Skin of body (tissue), 2 donors: ENCODE data around the gene HMGCL. TPM values are rescaled to one million over a fixed set of nuclear protein-coding genes. Genes with fewer than 3 reads are reported as not detected.
"Not testable (repeated sequence)": the region's sequence is repeated elsewhere in the genome, so short reads cannot be mapped to it uniquely, and the experiment has no call there.

ENCODE experiments used
- DNase-seq: peaks from one replicate; lab custom pipeline; 2025; lab: John Stamatoyannopoulos, UW
- total RNA-seq: library from RNA; depleted of rRNA; stranded (reverse); fragments of >200 nt; gene quantifications from one replicate; pipeline ENCODE4 v1.2.3, GENCODE V29; 2014

Gene HMGCL
- total RNA-seq, 1 donor from 2014 or later: 27.3 TPM

DNA sequence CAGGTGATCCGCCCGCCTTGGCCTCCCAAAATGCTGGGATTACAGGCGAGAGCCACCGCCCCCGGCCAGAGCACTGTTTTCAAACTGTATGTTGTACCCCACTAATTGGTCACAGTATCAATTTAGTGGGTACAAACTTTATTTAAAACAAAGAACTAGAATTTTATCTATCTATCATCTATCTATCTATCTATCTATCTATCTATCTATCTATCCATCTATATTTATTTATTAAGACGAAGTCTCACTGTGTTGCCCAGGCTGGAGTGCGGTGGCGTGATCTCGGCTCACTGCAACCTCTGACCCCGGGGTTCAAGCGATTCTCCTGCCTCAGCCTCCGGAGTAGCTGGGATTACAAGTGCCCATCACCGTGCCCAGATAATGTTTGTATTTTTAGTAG lies 1.4 kb upstream of the HMGCL start:
- not testable (repeated sequence) for DNase-seq

DNA sequence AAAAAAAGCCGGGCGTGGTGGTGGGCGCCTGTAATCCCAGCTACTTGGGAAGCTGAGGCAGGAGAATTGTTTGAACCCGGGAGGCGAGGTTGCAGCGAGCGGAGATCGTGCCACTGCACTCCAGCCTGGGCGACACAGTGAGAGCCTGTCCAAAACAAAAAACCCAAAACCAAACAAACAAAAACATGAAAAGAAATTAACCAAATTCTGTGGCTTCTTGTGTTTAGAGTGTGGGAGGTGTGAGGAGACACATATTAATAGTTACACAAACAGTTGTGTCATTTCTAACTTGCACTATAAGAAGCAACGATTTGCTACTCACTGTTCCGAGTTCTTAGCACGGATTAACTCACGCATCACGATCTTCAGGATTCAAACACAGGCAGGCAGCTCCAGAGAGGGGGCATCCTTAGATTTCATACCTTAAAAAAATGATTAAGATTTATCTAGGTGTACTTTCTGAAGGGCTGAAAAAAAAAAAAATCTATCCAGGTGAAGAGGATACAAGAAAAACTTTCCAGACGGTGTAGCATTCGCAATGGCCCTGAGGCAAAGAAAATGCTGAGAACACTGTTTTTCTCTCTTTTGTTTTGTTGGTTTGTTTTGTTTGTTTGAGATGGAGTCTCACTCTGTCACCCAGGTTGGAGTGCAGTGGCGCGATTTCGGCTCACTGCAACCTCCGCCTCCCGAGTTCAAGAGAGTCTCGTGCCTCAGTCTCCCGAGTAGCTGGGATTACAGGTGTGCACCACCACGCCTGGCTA lies 713 bp upstream of the HMGCL start:
- DNase-seq: no peak

- no peak for DNase-seq
These were observed 536 bp downstream of the HMGCL start for GRCh38 chr1:23824711-23825075.

DNA sequence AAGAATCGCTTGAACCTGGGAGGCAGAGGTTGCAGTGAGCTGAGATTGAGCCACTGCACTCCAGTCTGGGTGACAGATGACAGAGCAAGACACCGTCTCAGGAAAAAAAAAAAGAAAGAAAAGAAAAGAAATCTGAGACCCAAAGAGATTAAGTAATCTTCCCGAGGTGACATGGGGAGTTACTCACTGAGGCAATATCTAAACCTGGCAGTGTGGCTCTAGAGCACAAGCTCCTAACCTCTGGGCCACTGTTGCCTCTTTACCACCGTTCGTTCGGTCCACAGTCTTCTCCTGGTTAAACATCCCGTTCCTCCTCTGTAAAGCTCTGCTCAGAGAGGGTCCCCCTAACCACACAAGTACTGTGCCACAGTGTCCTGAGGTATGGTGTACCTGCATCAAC lies 1.5 kb downstream of the HMGCL start:
- no peak for DNase-seq

DNA sequence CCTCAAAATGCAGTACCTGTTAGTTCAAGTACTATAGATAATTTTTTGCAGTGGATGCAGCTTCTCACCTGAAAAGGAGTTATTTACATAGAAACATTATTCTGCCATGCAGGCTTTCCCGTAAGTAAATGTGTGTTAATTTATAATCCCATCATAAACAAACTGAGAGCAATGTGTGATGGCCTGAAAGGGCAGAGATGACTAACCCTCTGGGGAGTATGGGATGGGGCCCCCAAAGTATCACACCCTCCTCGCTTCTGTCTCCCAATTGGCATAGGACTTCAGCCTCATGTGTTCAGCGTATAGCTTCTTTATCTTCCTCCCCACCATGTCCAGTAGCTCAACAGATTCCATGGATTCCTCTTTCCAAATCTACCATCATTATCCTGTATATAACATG lies 7.6 kb downstream of the HMGCL start:
- DNase-seq: no peak

DNA sequence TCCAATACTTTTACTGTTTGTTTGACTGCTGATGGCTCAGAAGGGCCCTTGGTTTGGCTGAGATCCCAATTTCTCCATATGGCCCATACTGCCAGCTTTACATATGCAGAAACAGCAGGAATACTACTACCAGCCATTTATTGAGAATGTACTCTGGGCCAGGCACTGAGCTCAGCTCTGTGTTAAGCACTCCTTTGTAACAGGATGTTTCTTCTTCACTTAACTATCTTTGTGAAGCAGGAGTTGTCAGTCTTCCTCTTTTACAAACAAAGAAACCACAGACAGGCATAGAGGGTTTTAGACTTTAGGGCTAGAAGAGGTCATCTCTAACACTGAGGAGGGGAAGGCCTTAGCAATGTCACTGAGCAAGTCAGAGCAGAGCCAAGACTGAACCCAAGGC lies 8.3 kb downstream of the HMGCL start:
- DNase-seq: no peak

- no peak for DNase-seq
These were observed 8.9 kb downstream of the HMGCL start for GRCh38 chr1:23816361-23816760.

DNA sequence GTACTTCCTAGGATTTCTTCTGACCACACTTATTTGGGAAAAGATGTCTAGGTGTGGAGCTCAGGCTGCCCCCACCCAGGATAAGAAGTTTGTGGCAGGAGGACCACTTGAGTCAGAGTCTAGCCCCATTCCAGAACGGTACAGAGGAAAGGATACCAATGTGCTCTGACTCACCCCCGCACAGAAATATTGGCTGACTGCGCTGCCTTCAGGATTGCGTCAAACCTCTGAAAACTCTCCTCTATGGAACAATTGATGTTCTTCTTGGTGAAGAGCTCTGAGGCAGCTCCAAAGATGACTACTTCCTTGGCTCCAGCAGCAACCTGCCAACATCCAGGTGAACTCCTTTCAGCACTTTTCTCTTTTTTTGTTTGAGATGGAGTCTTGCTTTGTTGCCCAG lies 11.2 kb downstream of the HMGCL start:
- no peak for DNase-seq

GRCh38 chr1:23810818-23811540 lies 14.2 kb downstream of the HMGCL start:
- no peak for DNase-seq

GRCh38 chr1:23809751-23810171 lies 15.5 kb downstream of the HMGCL start:
- no peak for DNase-seq

GRCh38 chr1:23807453-23807852 lies 17.8 kb downstream of the HMGCL start:
- no peak for DNase-seq

DNA sequence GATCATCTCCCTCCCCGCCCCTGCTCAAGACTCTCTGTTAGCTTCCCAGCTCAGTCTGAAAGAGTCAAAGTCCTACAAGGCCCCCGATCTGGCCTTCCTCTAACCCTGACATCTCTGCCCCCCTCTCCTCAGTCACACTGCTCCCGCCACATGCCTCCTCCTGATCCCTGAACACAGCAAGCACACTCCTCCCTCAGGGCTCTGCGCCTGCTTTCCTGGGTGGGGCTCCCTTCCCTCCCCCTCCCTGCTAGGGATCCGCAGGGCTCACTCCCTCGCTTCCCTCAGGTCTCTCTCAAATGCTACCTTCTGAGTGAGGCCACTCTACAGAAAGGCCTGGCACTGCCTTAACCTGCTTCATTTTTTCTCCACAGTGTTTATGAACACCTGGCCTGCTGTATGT lies 18.9 kb downstream of the HMGCL start:
- DNase-seq: no peak

DNA sequence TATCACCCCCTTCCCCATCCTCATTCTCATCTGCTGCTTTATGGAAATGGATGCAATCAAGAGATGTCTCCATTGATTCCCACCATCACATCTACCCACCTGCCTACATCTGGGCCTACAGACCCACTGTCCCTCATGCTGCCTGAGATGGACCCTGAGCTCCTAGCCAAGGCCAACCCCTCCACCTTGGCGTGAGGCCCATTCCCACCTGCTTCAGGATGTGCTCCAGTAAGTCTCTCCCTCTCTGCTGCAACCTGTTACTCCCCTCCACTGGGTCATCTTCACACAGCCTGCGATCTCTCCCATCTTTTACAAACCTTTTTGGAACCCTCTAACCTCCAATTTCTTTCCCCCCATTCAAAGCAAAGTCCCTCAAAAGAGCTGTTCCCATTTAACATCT lies 20.2 kb downstream of the HMGCL start:
- DNase-seq: no peak

DNA sequence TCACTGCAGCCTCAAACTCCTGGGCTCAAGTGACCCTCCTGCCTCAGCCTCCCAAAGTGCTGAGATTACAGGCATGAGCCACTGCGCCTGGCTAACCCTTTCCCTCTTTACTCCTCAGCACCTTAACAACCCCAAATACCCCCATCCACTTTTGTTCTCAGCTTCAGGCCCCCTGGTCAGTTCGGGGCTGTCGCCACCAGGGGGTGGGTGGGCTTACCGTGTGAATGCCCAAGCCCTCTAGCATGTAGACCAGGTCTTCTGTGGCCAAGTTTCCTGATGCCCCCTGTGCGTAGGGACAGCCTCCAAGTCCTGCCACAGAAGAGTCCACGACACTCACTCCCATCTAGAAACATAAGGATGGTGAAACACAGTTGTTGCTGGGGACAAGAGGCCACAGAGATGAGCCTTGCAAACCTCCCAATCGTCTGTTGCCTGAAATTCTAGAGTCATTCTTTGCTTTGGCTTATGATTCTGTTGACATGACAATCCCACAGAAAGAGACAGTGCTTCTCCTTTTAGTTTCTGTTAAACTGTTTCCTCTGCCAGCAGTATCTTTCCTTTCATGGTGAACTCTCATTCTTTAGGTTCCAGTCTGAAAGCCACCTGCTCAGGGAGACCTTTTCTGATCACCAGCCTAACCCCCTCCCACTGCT lies 20.9 kb downstream of the HMGCL start:
- no peak for DNase-seq

GRCh38 chr1:23803674-23804073 lies 21.6 kb downstream of the HMGCL start:
- DNase-seq: no peak

- DNase-seq: not testable (repeated sequence)
These were observed 22.4 kb downstream of the HMGCL start for GRCh38 chr1:23802809-23803342.

GRCh38 chr1:23801876-23802275 lies 23.4 kb downstream of the HMGCL start:
- no peak for DNase-seq

GRCh38 chr1:23801338-23801748 lies 23.9 kb downstream of the HMGCL start:
- DNase-seq: no peak

GRCh38 chr1:23800400-23801337 lies 24.6 kb downstream of the HMGCL start, which contains the start of gene GALE:
GALE (minus strand) TSS chr1:23800754; CDS start chr1:23799007, 1,747 bp downstream.
- peak; percentile 94 for DNase-seq

GRCh38 chr1:23799570-23800399 lies 25.4 kb downstream of the HMGCL start:
- DNase-seq: no peak
